Cardiac fibroblast (primary cell): ENCODE data around the gene PTPRN2.

Experiments
- DNase-seq, 2 donors: peaks; one replicate each; pipeline versions ENCODE4 v3.0.0 to v3.0.0-alpha.2; 2010; ENCODE audit warnings: low read depth in 2 of 2
- H3K4me3 ChIP-seq, 2 donors: replicated peaks in 1 of 2; 1 replicate in 1 of 2; 2 replicates in 1 of 2; pipeline ENCODE4 v1.5.1; 2011; ENCODE audit warnings: low read depth in 2 of 2, low read length in 2 of 2, mild to moderate bottlenecking in 2 of 2, moderate library complexity in 1 of 2
- CTCF ChIP-seq: IDR thresholded peaks from one replicate; pipeline ENCODE4 v1.5.1; 2011; ENCODE audit warnings: low read depth, mild to moderate bottlenecking, low read length, inconsistent platforms

PTPRN2 gene

DNA sequence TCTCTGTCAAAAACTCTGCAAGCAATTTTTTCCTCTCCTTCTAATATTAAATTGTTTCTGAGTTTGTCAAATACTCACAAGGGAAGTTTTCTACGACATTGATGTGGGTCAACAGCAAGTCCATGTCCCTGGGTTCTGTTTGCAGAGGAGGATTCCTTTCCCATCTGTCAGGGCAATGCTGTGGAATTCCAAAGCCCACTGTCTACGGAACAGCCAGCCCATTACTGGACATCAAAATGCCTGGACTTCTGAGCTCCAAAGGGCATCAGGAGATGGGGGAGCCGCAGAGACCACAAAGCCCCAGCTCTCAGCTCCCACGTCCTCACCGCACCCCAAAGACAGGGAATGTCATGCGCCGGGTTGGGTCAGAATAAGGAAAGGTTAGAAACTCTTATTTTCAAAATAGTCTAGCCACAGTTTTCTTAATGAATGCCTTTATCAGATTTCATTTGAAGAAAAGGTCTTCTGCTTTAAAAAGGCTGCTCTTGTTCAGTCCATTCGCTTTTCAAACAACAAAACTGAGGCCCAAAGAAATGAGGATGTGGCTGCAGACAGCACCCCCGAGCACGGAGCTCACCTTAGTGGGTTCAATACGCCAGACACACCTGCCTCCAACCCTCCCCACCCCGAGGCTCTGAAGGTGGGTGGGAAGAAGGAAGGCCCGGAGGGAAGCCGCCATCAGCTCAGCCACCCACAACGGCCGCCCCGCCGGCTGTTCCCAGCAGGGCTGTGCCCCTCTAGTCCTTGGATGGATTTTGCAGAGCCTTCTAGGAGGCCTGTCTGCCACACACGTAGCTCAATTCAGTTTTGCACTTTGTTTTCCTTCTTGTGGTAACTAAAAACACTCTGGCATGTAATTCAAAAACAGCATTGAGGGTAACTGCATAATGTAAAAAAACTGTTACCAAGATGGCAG, 44.7 kb downstream of the PTPRN2 start:
- H3K4me3 ChIP-seq: no peak overlapping the region
- no peak for TF ChIP-seq CTCF
- DNase-seq: no peak

DNA sequence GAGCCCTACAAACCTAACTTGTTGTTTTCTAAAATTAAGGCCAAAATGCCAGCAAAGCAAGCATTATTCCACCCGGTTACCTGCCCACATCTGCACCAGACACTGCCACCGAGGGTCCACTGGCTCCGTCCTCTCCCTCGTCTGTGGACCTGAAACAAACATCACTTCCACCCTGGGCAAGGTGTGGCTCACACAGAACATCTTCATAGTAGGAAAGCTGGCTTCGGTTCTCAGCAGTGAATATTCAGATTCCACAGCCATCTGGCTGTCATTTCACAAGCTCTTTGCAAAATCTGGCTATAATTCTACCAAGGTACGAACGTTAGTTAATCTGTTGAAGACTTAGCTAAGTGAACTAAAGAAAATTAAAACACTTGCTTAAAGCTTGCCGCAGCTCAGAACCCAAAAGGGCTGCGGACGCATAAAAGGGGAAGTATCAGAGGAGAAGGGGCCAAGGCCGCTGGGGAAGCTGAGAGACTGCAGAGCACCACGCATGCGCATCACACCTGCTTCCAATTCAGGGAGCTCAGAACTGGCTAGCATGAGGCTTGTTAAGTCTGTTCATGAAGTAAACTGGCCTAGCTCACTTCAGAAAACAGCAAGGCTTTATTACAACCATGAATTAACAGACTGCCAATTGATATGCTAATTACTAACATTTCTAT, 46.1 kb downstream of the PTPRN2 start:
- no peak overlapping the region for H3K4me3 ChIP-seq
- no peak for DNase-seq
- no peak for TF ChIP-seq CTCF

GRCh38 chr7:158539711-158540146, 47.9 kb downstream of the PTPRN2 start:
- H3K4me3 ChIP-seq: no peak overlapping the region
- DNase-seq: no peak
- no peak for TF ChIP-seq CTCF

DNA sequence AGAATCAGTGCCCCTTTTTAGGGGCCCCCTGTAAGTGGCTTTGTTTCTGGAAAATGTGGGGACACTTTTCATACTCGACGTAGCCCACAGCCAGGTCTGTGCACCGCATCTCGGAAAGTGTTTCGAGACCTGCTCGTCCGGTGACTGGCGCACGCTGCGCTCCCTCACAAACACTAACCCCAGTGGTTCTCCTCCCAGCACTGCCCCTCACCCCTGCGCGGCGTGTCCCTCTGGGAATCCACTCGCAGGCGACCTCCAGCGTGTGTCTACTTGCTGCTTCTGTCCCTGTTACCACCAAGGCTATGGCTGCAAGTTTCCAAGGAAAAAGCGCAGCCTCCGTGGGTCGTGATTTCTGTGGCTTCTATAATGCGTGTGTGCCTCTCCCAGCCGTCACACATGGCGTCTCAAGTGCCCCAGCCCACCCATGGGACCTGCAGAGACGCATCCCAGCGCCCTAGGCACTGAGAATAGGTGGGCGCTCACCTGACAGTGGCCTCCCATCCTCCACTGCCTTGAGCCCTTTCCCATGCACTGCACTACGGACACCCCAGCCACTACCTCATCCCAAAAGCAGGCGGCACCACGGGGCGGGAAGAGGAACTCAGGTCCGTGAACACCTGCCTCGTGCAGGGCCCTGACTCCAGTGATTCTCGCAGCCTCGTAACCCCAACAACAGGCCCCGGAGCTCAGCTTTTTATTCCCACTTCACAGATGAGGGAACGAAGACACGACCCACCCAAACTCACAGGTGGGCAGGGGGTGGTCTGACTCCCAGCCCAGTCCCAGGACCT, 49.3 kb downstream of the PTPRN2 start:
- TF ChIP-seq CTCF: no peak
- H3K4me3 ChIP-seq: no peak overlapping the region
- no peak for DNase-seq

DNA sequence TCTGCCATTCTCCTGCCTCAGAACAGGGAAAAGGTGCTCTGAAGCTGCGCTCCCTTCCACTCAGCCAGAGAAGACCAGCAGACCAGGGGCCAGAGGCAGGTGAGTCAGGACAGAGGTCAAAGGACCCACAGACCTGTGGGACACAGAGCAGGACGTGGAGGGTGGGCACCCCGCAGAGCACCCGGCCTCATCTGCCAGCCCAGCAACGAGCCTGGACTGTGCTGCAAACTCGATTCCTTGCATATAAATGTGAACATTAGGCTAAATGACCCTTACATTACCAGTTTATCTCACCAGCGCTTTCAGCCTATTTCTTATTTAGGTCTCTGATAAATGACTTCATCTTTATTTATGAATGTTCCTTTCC, 50.1 kb downstream of the PTPRN2 start:
- DNase-seq: no peak
- H3K4me3 ChIP-seq: no peak overlapping the region
- no peak for TF ChIP-seq CTCF

DNA sequence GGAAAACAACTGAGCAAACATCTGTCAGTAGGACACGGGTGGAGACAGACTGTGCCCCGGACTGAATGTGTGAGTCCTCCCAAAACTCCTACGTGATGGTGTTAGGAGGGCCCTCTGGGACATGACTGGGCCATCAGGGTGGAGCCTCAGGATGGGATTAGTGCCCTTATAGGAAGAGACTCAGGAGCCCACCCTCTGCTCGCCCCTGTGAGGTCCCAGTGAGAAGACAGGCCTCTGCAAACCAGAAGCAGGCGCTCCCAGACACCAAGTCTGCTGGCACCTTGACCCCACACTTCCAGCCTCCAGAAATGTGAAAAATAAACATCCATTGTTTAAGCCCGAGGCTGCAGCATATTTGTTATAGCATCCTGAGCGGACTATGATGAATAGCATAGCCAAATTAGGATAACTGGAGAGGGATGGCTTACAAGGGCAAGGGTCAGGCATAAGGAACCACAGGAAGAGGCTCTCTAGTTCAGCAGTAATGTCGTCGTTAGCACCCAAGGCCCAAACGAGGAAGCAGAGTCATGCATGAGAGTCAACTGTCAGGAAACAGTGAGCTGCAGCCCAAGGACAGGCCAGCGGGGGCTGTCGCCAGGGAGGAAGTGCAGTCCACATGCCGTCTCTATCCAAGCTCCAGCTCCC, 50.6 kb downstream of the PTPRN2 start:
- DNase-seq: no peak
- H3K4me3 ChIP-seq: no peak overlapping the region
- no peak for TF ChIP-seq CTCF
